ENCODE data around the gene CLSTN3.

DNA sequence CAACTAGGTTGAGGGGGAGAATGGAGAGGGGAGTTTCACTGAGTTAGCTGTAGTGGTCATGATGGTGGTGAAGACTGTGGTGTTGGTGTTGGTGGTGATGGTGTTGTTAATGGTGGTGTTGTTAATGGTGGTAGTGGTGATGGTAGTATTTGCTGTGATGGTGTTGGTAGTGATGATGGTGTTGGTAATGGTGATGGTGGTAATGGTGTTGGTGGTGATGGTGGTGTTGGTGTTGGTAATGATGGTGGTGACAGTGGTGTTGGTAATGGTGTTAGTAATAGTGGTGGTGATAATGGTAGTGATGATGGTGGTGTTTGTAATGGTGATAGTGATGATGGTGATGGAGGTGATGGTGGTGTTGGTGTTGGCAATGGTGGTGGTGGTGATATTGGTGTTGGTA lies 47.0 kb upstream of the CLSTN3 start:
- no peak for TF ChIP-seq POLR2A (IDR thresholded peaks at IDR 0.05)
- TF ChIP-seq, protein P1, sequence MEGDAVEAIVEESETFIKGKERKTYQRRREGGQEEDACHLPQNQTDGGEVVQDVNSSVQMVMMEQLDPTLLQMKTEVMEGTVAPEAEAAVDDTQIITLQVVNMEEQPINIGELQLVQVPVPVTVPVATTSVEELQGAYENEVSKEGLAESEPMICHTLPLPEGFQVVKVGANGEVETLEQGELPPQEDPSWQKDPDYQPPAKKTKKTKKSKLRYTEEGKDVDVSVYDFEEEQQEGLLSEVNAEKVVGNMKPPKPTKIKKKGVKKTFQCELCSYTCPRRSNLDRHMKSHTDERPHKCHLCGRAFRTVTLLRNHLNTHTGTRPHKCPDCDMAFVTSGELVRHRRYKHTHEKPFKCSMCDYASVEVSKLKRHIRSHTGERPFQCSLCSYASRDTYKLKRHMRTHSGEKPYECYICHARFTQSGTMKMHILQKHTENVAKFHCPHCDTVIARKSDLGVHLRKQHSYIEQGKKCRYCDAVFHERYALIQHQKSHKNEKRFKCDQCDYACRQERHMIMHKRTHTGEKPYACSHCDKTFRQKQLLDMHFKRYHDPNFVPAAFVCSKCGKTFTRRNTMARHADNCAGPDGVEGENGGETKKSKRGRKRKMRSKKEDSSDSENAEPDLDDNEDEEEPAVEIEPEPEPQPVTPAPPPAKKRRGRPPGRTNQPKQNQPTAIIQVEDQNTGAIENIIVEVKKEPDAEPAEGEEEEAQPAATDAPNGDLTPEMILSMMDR (IDR thresholded peaks at IDR 0.05), result no peak

Data from testis (tissue), 2 donors.